Ectodermal cell (in vitro differentiated cells): ENCODE results near the gene DTNBP1.

Source experiments
- H3K27ac ChIP-seq: 2 replicates; pipeline ENCODE4 v1.7.0; 2013; ENCODE audit warnings: mild to moderate bottlenecking, low read depth, low read length; ENCODE audit not compliant: insufficient read depth, poor library complexity, severe bottlenecking
- H3K27me3 ChIP-seq: 2 replicates; pipeline ENCODE4 v1.7.0; 2013; ENCODE audit warnings: mild to moderate bottlenecking, low read length; ENCODE audit not compliant: insufficient read depth, control insufficient read depth, poor library complexity, severe bottlenecking
- H3K36me3 ChIP-seq: one replicate; pipeline ENCODE4 v1.7.0; 2013; ENCODE audit warnings: low read length; ENCODE audit not compliant: control insufficient read depth, insufficient read depth
- H3K4me1 ChIP-seq: one replicate; pipeline ENCODE4 v1.7.0; 2013; ENCODE audit warnings: low read length; ENCODE audit not compliant: control insufficient read depth, insufficient read depth
- H3K4me3 ChIP-seq: 2 replicates; pipeline ENCODE4 v1.7.0; 2013; ENCODE audit warnings: low read depth, low read length, control low read depth; ENCODE audit not compliant: insufficient read depth
- H3K9me3 ChIP-seq: 2 replicates; pipeline ENCODE4 v1.7.0; 2013; ENCODE audit warnings: mild to moderate bottlenecking, low read length, moderate library complexity; ENCODE audit not compliant: control insufficient read depth
- WGBS, 2 experiments: methylation state at CpG; one replicate each; pipeline ENCODE4 v1.1.7; 2013; ENCODE audit warnings: missing lambda C conversion rate in 2 of 2; 5-methylcytosine and 5-hydroxymethylcytosine counted together

Gene DTNBP1

GRCh38 chr6:15536198-15536955 lies 126.5 kb downstream of the DTNBP1 start:
- no peaks in the 10 kb centered on the region for H3K9me3 ChIP-seq
- H3K4me3 ChIP-seq = no peak overlapping the region
- H3K4me1 ChIP-seq = no peaks in the 10 kb centered on the region
- no peak overlapping the region for H3K27ac ChIP-seq
- no peaks in the 10 kb centered on the region for H3K27me3 ChIP-seq
- WGBS, 2 experiments = 82 to 85% methylated on average over 4 of the region's 4 CpGs
- no peaks in the 10 kb centered on the region for H3K36me3 ChIP-seq

GRCh38 chr6:15535495-15536197 lies 127.2 kb downstream of the DTNBP1 start:
- H3K27ac ChIP-seq = no peak overlapping the region
- H3K4me3 ChIP-seq = no peak overlapping the region
- no peaks in the 10 kb centered on the region for H3K9me3 ChIP-seq
- no peaks in the 10 kb centered on the region for H3K27me3 ChIP-seq
- 91 to 95% methylated on average over 3 of the region's 3 CpGs for WGBS, 2 experiments
- H3K36me3 ChIP-seq = no peaks in the 10 kb centered on the region
- H3K4me1 ChIP-seq = no peaks in the 10 kb centered on the region

GRCh38 chr6:15534974-15535373 lies 127.9 kb downstream of the DTNBP1 start:
- 96 to 100% methylated on average over 3 of the region's 3 CpGs for WGBS, 2 experiments
- Histone ChIP-seq H3K36me3 (no peaks in the 10 kb centered on the region), H3K27me3 (no peaks in the 10 kb centered on the region), H3K4me3 (no peak overlapping the region), H3K4me1 (no peaks in the 10 kb centered on the region), H3K9me3 (no peaks in the 10 kb centered on the region), H3K27ac (no peak overlapping the region)

GRCh38 chr6:15533379-15534026 lies 129.3 kb downstream of the DTNBP1 start:
- no peaks in the 10 kb centered on the region for H3K36me3 ChIP-seq
- no peaks in the 10 kb centered on the region for H3K4me1 ChIP-seq
- H3K9me3 ChIP-seq = no peaks in the 10 kb centered on the region
- WGBS, 2 experiments = 81 to 82% methylated on average over 12 of the region's 12 CpGs
- H3K27me3 ChIP-seq = no peaks in the 10 kb centered on the region
- no peak overlapping the region for H3K4me3 ChIP-seq
- H3K27ac ChIP-seq = no peak overlapping the region

- H3K4me1 ChIP-seq = no peaks in the 10 kb centered on the region
- WGBS, 2 experiments = 94 to 95% methylated on average over 7 of the region's 7 CpGs
Observed at GRCh38 chr6:15531973-15532372, 130.9 kb downstream of the DTNBP1 start.

GRCh38 chr6:15530411-15530810 lies 132.4 kb downstream of the DTNBP1 start:
- Histone ChIP-seq H3K4me3 (no peak overlapping the region), H3K27me3 (no peaks in the 10 kb centered on the region), H3K36me3 (no peaks in the 10 kb centered on the region), H3K4me1 (no peaks in the 10 kb centered on the region), H3K27ac (no peak overlapping the region), H3K9me3 (no peaks in the 10 kb centered on the region)
- WGBS, 2 experiments = 88 to 93% methylated on average over 10 of the region's 10 CpGs

More at GRCh38 chr6:15531973-15532372, 130.9 kb downstream of the DTNBP1 start:
- Histone ChIP-seq H3K9me3 (no peaks in the 10 kb centered on the region), H3K36me3 (no peaks in the 10 kb centered on the region), H3K27me3 (no peaks in the 10 kb centered on the region), H3K27ac (no peak overlapping the region), H3K4me3 (no peak overlapping the region)

GRCh38 chr6:15528870-15529269 lies 134.0 kb downstream of the DTNBP1 start:
- WGBS, 2 experiments = 93 to 96% methylated on average over 9 of the region's 9 CpGs
- H3K4me3 ChIP-seq = no peak overlapping the region
- H3K27me3 ChIP-seq = no peaks in the 10 kb centered on the region
- H3K27ac ChIP-seq = no peak overlapping the region
- H3K36me3 ChIP-seq = peaks cover 6% of the 10 kb centered on the region
- H3K9me3 ChIP-seq = no peaks in the 10 kb centered on the region
- no peaks in the 10 kb centered on the region for H3K4me1 ChIP-seq

GRCh38 chr6:15527838-15528617 lies 134.8 kb downstream of the DTNBP1 start:
- WGBS, 2 experiments = 95 to 98% methylated on average over 11 to 12 of the region's 12 CpGs
- Histone ChIP-seq H3K9me3 (no peaks in the 10 kb centered on the region), H3K27ac (no peak overlapping the region), H3K27me3 (no peaks in the 10 kb centered on the region), H3K4me1 (no peaks in the 10 kb centered on the region), H3K4me3 (no peak overlapping the region), H3K36me3 (peaks cover 12% of the 10 kb centered on the region)

GRCh38 chr6:15526212-15526701 lies 136.6 kb downstream of the DTNBP1 start:
- no peak overlapping the region for H3K27ac ChIP-seq
- H3K4me1 ChIP-seq = no peaks in the 10 kb centered on the region
- peaks cover 22% of the 10 kb centered on the region for H3K36me3 ChIP-seq
- no peaks in the 10 kb centered on the region for H3K27me3 ChIP-seq
- no peaks in the 10 kb centered on the region for H3K9me3 ChIP-seq
- H3K4me3 ChIP-seq = no peak overlapping the region
- 94% methylated on average over 13 of the region's 13 CpGs for WGBS, 2 experiments
